ENCODE data around the gene CS.

The CS gene

GRCh38 chr12:56242986-56243385, 57.1 kb downstream of the CS start:
- no peak for DNase-seq

DNA sequence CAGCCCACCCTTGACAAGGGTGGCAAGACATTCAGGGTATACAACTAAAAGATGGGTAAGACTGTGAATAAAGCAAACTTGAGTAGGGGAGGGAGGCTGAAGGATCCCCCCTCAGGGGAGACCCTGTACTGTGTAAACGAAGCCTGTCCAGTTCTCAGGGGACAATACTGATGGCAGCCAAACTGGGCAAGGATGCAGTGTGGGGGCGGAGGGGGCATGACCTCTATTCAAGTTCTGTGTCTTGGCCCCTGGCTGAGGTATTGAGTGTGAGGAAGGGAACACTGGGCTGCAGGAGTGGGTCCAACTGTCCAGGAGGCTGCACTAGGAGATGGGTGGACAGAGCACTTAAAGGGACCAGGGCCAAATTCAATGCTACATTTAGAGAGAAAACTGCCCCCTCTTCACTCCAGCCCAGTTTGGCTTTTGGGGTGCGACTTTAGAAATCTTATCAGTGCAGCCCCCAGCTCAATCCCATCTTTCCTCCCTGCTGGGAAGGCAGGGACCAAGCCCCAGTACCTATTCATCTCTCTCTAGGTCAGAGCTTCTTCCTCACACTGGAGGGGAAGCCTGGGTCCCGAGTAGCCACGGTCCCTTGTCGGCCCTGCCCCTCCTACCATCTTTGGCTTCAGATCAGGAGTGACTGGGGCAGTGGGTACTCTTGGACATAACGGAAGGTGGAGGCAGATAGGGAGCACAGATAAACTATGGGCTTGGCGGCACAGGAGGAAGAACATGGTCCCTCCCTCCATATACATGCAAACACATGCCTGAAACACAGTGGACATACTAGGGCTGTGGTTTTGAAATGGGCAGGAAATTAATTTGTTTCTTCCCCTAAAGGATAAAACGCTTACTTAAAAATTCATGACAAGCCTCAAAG, 58.5 kb downstream of the CS start:
- no peak for DNase-seq

DNA sequence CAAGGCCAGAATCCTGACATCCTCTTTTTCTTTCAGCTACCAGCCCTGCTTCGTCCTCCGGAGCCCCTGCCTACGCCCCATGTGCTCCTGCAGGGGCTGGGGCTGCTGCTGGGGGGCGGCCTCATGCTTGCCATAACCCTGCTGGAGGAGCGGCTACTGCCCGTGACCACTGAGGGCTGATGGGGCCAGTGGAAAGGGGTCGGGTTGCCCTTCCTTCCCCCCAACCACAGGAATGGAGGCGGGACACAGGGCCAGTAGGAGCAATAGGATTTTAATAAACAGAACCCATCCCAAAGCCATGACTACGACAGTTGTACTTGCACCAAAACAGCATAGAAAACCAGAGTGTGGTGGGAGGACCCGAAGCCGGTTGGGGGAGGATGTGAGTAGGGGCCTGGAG, 62.6 kb downstream of the CS start:
- DNase-seq, result no peak

DNA sequence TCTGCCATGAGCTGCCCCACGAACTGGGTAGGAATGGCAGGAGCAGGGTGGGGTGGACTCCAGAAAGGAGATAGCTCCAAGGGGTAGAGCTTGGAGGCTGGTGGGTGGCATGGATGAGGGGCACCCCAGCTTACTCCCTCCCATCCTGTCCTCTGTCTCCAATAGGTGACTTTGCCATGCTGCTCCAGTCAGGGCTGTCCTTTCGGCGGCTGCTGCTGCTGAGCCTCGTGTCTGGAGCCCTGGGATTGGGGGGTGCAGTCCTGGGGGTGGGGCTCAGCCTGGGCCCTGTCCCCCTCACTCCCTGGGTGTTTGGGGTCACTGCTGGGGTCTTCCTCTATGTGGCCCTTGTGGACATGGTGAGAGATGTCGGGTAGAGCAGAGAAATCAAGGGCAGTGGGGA, 63.1 kb downstream of the CS start:
- DNase-seq, result no peak

DNA sequence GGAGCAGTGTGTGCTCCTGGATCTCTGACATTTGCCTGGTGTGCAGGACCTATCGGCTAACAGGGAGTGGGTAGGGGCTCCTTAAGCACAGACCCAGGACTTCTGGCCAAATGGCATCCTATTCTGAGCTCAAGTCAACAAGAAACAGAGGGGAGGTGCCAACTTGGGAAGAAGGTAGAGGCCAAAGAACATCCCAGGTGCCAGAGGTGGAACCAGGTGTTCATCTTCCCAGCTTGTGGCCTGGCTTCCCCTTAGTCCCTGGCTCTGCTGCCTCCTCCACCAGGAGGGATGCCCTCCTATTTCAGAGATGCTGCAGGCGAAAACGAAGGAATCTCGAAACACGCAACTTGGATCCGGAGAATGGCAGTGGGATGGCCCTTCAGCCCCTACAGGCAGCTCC, 64.0 kb downstream of the CS start:
- no peak for DNase-seq

DNA sequence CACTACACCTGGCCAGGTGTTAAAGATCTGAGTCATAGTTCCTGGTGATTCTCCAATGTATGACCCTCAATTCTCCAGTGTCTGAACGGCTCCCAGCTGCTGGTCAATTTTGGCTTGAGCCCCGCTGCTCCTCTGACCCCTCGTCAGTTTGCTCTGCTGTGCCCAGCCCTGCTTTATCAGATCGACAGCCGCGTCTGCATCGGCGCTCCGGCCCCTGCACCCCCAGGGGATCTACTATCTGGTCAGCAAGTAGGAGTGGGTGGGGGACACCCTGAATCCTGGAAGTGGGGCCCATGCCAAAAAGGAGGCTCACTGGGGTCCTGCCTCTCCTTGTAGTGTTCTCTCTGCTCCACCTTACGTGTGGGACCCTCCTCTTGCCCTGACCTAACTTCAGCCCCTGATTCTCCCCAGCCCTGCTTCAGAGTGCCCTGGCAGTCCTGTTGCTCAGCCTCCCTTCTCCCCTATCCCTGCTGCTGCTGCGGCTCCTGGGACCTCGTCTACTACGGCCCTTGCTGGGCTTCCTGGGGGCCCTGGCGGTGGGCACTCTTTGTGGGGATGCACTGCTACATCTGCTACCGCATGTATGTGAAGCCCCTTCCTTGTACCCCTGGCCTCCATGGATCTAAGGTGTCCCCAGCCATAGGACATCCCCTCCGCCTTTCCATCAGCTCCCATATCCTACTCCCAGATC, 65.2 kb downstream of the CS start:
- no peak for DNase-seq

DNA sequence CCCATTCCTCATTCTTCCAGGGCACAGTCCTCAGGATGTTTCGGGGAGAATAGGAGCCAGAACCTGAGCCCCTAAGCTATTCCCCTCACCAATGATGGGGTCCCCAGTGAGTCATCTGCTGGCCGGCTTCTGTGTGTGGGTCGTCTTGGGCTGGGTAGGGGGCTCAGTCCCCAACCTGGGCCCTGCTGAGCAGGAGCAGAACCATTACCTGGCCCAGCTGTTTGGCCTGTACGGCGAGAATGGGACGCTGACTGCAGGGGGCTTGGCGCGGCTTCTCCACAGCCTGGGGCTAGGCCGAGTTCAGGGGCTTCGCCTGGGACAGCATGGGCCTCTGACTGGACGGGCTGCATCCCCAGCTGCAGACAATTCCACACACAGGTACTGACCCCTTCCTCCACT, 68.9 kb downstream of the CS start:
- no peak for DNase-seq

DNA sequence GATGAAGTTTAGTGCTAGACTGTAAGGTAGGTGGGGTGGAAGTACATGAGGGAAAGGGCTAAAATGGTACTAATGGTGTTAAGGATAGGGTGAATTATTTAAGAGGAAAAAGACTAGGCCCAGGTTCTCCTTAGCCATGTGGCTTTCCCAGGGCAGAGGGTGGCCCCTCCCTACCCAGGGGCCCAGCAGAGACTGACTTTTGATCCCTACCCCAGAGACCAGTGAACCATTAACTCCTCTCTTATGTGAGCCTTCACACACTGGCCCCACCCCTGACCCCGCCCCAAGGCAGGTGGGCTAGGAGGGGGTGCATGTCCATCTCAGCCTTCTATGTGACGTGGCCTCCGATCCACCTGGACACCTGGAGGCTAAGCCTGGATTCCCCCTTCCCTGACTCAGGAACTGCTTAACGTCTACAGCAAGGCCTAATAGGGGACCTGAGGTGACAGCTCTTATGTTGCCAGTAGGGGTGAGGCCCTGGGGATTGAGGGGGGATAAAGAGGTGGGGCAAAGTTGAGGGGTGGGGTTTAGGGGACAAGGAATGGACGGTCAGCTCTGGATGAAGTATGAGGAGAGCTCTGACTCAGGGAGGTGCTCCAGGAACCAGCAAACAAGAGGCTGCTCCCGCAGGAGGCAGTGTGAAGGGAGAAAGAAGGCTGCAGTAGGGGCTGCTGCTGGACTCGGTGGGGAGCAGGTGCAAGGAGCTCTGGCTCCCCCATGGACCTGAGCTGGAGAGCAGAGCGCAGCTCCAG, 69.5 kb downstream of the CS start:
- DNase-seq, result no peak

DNA sequence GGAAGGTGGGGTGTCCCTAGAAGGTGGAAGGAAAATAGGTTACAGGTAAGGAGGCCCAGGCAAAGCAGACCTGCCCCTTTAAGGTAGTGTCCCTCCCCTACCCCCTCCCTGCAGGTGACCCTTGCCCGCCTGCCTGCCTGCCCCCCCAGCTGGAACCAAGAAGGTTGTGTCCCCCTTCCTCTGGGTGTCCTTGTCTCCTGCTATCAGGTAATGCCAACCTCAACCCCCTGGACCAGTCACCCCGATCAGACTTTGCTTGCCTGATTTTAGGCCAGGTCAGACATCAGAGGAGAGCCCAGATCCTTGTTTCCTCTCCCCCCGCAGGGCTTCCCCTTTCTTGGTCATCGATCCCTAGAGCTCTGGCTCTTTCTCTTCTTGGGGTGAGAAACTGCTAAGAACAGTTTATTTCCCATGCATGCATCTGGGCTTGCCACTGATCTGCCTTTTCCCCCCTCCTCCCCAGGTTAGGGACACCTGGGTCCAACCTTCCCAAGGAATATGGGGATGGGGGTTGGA, 70.2 kb downstream of the CS start, which contains the start of gene SLC39A5:
TSS of gene SLC39A5 (plus strand) at position 136 of the 516 bp plus-strand sequence. CDS start 1,224 bp downstream, outside the sequence.
- DNase-seq, result no peak

DNA sequence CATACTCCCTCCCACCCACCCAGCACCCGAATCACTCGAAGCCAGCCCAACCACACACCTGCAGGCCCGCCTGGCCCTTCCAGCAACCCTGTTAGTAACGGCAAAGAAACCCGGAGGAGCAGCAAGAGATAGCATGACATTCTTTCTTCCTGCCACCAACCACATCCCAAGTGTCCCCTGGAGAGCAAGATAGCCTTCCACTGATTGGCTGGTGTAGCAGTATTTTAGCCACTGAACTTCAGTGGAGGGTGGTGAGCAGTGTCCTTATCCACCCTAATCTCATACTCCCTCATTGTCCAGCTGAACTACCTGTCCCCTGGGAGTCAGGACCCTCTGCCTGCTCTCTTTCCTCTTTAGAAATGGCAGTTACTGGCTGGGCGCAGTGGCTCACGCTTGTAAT, 71.0 kb downstream of the CS start:
- no peak for DNase-seq

GRCh38 chr12:56224954-56225353, 75.2 kb downstream of the CS start:
- DNase-seq, result no peak

DNA sequence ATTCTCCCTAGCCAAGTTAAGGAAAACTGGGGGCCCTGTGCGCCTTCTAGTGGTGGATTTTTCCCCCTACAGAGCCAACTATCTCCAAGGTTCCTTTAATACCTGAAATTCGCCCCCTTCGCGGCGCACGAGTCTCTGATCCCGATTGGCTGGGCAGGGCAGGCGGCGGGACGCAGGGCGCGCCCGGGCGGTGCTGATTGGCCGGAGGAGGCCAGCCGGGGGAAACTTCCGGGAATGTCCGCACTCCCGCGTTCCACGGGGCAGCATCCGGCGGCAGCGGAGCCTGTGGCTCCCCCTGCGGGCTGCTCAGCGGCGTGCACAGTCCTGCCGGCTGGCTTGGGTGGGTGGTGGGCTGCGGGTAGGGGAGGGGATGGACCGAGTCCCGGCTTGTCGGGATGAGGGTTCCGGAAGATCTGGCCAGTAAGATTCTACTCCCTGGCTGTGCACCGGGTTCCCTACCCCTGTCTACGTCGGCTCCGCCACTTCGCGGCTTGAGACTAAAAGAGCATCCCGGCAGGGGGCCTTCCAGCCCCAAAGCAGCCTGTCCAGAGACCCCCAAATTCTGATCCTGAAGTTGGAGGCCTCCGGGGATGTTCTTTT, 75.9 kb downstream of the CS start, which contains the start of gene NABP2:
TSS of gene NABP2 (plus strand) at position 241 of the 600 bp plus-strand sequence. CDS start 515 bp downstream, outside the sequence.
- peak; percentile 92 for DNase-seq

GRCh38 chr12:56223571-56224101, 76.5 kb downstream of the CS start:
- DNase-seq, result peak; percentile 2

- DNase-seq, result no peak
Measured at GRCh38 chr12:56222531-56222895, 77.6 kb downstream of the CS start.

DNA sequence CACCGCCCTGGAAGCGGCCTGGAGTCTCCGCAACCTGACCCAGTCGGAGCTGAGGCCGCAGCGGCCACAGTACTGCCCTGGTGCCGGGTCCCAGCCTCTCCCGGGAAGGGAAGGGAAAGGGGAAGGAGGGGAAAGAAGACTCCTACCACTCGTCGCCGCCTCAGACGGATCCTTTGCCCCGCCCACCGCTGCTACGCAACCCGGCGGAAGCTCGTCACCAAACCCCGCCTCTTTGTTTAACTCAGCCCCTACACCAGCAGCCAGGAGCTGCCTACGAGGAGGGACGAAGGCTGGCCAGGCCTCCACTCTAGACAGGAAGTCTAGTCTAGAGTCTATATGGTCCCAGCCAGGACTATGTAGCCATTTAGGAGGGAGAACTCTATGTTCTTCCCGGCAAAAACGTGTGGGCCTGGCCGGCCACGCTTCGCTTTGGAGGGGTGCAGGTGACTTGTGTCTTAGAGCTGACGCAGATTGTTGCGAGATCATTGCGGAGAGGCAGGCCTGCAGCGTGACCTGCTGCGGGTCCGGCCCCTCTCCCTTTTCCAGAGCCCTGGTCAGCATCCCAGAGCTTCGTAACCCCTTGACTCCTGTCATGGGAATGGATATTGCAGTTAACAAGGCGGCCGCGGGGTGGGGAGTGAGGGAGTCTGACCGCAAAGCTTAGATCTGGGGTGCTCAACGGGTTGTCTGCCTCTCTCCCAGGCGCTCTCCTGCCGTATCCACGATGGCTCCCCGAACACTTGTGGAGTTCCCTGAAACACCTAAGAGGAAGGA, 78.2 kb downstream of the CS start, which contains the start of gene RNF41:
TSS of gene RNF41 (minus strand) at position 166 of the 774 bp plus-strand sequence. CDS start 7,875 bp downstream, outside the sequence.
- peak; percentile 96 for DNase-seq
